ENCODE data around the gene PHACTR1.

DNA sequence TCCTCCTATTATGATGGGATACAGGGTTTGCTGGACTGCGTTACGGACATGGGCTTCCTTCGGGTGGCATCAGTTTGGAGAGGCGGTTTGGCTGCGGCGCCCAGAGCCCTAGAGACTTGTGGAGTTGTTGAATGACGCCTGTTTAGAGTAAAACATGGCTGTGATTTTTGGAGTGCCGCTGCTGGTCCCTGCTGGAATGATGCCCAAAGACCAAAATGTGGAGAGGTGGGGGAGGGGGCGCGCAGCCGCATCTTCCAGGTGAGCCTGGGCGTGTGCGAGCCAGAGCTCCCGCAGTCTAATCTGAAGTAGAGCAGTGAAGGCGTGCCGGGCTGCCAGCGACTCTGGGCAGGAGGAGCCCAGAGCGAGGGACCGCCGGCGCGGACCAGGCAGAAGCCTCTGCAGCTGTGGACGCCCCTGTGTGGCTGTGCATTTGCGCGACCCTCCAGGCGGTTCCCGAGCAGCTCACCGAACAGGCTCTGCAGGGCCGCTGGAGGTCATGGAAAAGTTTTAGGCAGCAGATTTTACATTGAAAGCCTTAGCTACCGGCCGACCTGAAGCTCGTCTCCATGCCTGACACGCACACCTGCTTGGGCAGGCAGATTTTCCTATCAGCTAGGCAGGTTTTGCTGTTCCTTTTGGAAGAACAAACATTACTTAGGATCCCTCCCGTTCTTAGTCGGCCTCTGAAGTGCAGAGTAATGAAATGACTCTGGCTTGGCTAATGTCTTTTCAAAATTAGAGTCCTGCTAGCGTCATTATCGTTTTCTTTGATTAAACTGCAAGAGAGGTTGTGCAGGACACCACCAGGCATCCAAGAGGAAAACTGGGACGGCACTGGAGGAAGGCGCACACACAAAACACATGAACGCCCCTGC is 298.2 kb downstream of the PHACTR1 start:
- TF ChIP-seq, protein P1, sequence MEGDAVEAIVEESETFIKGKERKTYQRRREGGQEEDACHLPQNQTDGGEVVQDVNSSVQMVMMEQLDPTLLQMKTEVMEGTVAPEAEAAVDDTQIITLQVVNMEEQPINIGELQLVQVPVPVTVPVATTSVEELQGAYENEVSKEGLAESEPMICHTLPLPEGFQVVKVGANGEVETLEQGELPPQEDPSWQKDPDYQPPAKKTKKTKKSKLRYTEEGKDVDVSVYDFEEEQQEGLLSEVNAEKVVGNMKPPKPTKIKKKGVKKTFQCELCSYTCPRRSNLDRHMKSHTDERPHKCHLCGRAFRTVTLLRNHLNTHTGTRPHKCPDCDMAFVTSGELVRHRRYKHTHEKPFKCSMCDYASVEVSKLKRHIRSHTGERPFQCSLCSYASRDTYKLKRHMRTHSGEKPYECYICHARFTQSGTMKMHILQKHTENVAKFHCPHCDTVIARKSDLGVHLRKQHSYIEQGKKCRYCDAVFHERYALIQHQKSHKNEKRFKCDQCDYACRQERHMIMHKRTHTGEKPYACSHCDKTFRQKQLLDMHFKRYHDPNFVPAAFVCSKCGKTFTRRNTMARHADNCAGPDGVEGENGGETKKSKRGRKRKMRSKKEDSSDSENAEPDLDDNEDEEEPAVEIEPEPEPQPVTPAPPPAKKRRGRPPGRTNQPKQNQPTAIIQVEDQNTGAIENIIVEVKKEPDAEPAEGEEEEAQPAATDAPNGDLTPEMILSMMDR (IDR thresholded peaks at IDR 0.05; ENCODE audit: low read depth, low read length, missing input control) = no peak
- no peak for TF ChIP-seq YY1 (IDR thresholded peaks at IDR 0.05)
- TF ChIP-seq, protein P2, sequence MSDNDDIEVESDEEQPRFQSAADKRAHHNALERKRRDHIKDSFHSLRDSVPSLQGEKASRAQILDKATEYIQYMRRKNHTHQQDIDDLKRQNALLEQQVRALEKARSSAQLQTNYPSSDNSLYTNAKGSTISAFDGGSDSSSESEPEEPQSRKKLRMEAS (IDR thresholded peaks at IDR 0.05) = no peak
- TF ChIP-seq, protein P3, sequence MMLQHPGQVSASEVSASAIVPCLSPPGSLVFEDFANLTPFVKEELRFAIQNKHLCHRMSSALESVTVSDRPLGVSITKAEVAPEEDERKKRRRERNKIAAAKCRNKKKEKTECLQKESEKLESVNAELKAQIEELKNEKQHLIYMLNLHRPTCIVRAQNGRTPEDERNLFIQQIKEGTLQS (IDR thresholded peaks at IDR 0.05) = no peak
- no peak for TF ChIP-seq TAF1 (conservative IDR thresholded peaks at IDR 0.05)
- TF ChIP-seq, protein P4, sequence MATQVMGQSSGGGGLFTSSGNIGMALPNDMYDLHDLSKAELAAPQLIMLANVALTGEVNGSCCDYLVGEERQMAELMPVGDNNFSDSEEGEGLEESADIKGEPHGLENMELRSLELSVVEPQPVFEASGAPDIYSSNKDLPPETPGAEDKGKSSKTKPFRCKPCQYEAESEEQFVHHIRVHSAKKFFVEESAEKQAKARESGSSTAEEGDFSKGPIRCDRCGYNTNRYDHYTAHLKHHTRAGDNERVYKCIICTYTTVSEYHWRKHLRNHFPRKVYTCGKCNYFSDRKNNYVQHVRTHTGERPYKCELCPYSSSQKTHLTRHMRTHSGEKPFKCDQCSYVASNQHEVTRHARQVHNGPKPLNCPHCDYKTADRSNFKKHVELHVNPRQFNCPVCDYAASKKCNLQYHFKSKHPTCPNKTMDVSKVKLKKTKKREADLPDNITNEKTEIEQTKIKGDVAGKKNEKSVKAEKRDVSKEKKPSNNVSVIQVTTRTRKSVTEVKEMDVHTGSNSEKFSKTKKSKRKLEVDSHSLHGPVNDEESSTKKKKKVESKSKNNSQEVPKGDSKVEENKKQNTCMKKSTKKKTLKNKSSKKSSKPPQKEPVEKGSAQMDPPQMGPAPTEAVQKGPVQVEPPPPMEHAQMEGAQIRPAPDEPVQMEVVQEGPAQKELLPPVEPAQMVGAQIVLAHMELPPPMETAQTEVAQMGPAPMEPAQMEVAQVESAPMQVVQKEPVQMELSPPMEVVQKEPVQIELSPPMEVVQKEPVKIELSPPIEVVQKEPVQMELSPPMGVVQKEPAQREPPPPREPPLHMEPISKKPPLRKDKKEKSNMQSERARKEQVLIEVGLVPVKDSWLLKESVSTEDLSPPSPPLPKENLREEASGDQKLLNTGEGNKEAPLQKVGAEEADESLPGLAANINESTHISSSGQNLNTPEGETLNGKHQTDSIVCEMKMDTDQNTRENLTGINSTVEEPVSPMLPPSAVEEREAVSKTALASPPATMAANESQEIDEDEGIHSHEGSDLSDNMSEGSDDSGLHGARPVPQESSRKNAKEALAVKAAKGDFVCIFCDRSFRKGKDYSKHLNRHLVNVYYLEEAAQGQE (IDR thresholded peaks at IDR 0.05) = no peak
- TF ChIP-seq, protein P5, sequence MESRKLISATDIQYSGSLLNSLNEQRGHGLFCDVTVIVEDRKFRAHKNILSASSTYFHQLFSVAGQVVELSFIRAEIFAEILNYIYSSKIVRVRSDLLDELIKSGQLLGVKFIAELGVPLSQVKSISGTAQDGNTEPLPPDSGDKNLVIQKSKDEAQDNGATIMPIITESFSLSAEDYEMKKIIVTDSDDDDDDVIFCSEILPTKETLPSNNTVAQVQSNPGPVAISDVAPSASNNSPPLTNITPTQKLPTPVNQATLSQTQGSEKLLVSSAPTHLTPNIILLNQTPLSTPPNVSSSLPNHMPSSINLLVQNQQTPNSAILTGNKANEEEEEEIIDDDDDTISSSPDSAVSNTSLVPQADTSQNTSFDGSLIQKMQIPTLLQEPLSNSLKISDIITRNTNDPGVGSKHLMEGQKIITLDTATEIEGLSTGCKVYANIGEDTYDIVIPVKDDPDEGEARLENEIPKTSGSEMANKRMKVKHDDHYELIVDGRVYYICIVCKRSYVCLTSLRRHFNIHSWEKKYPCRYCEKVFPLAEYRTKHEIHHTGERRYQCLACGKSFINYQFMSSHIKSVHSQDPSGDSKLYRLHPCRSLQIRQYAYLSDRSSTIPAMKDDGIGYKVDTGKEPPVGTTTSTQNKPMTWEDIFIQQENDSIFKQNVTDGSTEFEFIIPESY (IDR thresholded peaks at IDR 0.05) = no peak
- no peak for TF ChIP-seq RXRA (IDR thresholded peaks at IDR 0.05)

All from liver (tissue), 3 donors.